Colonic mucosa (tissue), 4 donors: Measurements from ENCODE around the gene FOXL1. TPM values are rescaled to one million over a fixed set of nuclear protein-coding genes. Genes with fewer than 3 reads are reported as not detected.

Source experiments
- DNase-seq: peaks from one replicate; pipeline ENCODE4 v3.0.0-alpha.2; 2020
- H3K27ac ChIP-seq: fragments of 200-600 bp; one replicate; pipeline ENCODE4 v1.8.0; 2021
- H3K27me3 ChIP-seq: fragments of 200-600 bp; one replicate; pipeline ENCODE4 v1.8.0; 2021
- H3K36me3 ChIP-seq: fragments of 200-600 bp; one replicate; pipeline ENCODE4 v1.8.0; 2021
- H3K4me1 ChIP-seq: fragments of 200-600 bp; one replicate; pipeline ENCODE4 v1.8.0; 2021; ENCODE audit warnings: mild to moderate bottlenecking
- H3K4me3 ChIP-seq: fragments of 200-600 bp; one replicate; pipeline ENCODE4 v1.8.0; 2021
- H3K9ac ChIP-seq, 2 donors: one replicate each; pipeline ENCODE4 v1.7.0; 2013; ENCODE audit warnings: control low read depth in 2 of 2, low read depth in 2 of 2, low read length in 2 of 2
- H3K9me3 ChIP-seq: fragments of 200-600 bp; one replicate; pipeline ENCODE4 v1.8.0; 2021
- CTCF ChIP-seq: fragments of 200-600 bp; IDR thresholded peaks from one replicate; pipeline ENCODE4 v1.8.0; 2022; ENCODE audit warnings: antibody characterized with exemption, mild to moderate bottlenecking
- intact Hi-C: fragments of 100-400 bp; cut with DNase I; formaldehyde crosslinking; loops from one replicate; pipeline ENCODE4 v1.14.1; 2022
- total RNA-seq, 2 donors: library from RNA; stranded (reverse); fragmentation: NEBNext Ultra II Directional in 1 of 2; extraction: Animal tissue kit (Norgen Biotek cat#: 25700) in 1 of 2; gene quantifications; one replicate each; pipeline ENCODE4 v1.2.1, GENCODE V29; 2021
- donor health status: healthy.
- donor health status: DM: no; HTN: no; CAD: no.
- donor health status: DM: no; HTN: no; CAD: no.

Gene FOXL1
- total RNA-seq, 2 donors from 2014 or later = 2.5 to 3.2 TPM

DNA sequence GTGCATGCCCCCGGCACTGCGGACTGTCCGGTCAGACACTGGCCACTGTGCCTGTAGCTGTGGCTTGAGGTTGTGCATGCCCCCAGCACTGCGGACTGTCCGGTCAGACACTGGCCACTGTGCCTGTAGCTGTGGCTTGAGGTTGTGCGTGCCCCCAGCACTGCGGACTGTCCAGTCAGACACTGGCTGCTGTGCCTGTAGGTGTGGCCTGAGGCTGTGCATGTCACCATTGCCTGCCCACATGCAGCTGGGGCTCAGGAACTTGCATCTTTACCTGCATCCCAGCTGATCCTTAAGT lies 28.5 kb upstream of the FOXL1 start:
- intact Hi-C loops = no loop called here
- H3K36me3 ChIP-seq = peaks cover 5% of the 10 kb centered on the region
- no peaks in the 10 kb centered on the region for H3K9me3 ChIP-seq
- TF ChIP-seq CTCF = no peak
- H3K4me1 ChIP-seq = no peaks in the 10 kb centered on the region
- H3K9ac ChIP-seq = no peak overlapping the region
- H3K27me3 ChIP-seq = no peaks in the 10 kb centered on the region
- H3K27ac ChIP-seq = no peak overlapping the region
- DNase-seq = no peak
- H3K4me3 ChIP-seq = no peak overlapping the region

DNA sequence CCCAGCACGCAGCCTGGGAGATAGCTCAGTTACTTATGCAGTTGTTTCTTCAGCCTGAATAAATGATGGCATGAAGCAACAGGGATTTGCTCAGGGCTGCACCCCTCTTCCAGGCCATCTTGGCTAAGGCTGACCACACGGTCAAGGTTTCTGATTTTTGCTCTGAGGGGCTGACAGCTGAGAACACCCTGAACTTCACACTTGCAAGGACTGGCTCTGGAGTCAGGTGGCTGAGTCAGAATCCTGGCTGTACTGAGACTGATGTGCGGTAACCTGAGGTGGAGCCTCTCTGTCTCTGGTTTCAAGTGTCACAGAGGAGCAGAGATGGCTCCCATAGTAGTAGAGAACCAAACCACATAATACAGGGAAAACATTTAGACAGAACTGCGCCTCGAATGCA lies 28.1 kb upstream of the FOXL1 start:
- Histone ChIP-seq H3K9ac (no peak overlapping the region), H3K9me3 (no peaks in the 10 kb centered on the region), H3K36me3 (peaks cover 5% of the 10 kb centered on the region), H3K27me3 (no peaks in the 10 kb centered on the region), H3K4me3 (no peak overlapping the region), H3K4me1 (no peaks in the 10 kb centered on the region), H3K27ac (no peak overlapping the region)
- TF ChIP-seq CTCF = no peak
- intact Hi-C loops = no loop called here
- DNase-seq = no peak

- no peaks in the 10 kb centered on the region for H3K27me3 ChIP-seq
- H3K27ac ChIP-seq = no peak overlapping the region
- TF ChIP-seq CTCF = no peak
- no peak for DNase-seq
- no peaks in the 10 kb centered on the region for H3K9me3 ChIP-seq
- intact Hi-C loops = no loop called here
- H3K4me1 ChIP-seq = no peaks in the 10 kb centered on the region
- H3K4me3 ChIP-seq = no peak overlapping the region
- H3K9ac ChIP-seq = no peak overlapping the region
- H3K36me3 ChIP-seq = no peaks in the 10 kb centered on the region
Measured at GRCh38 chr16:86553356-86553755, 25.0 kb upstream of the FOXL1 start.

- no peak for TF ChIP-seq CTCF
- H3K27ac ChIP-seq = peak overlapping the region; percentile 63
- no peaks in the 10 kb centered on the region for H3K36me3 ChIP-seq
- intact Hi-C loops = no loop called here
- no peaks in the 10 kb centered on the region for H3K4me1 ChIP-seq
- H3K9ac ChIP-seq = peak overlapping the region; percentile 93 to 100
- no peaks in the 10 kb centered on the region for H3K9me3 ChIP-seq
- no peak for DNase-seq
- no peaks in the 10 kb centered on the region for H3K27me3 ChIP-seq
- H3K4me3 ChIP-seq = peak overlapping the region; percentile 97
Measured at GRCh38 chr16:86554599-86554916, 23.8 kb upstream of the FOXL1 start.

DNA sequence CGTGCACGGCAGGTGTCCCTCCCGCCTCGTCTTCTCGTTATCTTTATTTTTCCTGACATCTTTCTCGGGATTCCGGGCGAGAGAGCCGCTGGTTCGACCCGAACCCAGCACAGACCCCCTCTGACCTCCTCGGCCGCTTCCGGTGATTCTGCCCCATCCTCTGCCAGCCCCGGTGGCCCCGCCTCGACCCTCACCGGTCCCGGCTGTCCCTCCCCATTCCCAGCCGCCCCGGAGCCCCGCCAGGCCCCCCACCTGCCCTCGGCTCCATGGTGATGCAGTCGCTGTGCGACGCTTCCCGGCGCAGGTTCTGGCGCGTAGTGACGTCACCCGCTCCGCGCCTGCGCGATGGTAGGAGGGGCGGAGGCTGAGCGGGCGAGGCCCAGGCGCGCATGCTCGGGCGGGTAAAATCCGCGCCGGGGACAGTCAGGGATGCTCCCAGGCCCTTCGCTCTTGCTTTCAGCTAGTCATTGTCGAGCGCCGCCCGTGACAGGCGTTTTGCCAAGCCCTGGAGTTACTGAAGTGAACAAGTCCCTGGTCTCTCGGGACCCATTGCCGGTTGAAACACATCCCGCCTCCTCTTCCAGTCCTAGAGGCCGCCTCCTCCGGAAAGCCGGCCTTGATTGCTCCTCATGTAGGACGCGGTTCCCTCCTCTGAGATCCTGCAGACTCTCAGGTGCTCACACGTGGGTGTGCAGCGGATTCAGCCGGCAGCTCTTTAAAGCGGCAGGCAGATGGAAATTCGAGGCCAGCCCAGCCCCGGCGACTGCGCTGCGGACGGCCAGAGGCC lies 23.2 kb upstream of the FOXL1 start, which contains the start of gene MTHFSD:
Gene MTHFSD (minus strand): TSS at position 319 of the 787 bp plus-strand sequence. CDS start 51 bp downstream, at position 268.
- Histone ChIP-seq H3K27ac (peak within 1 kb of the TSS; percentile 63), H3K4me1 (no peaks in the 10 kb centered on the region), H3K9ac (peak within 1 kb of the TSS; percentile 93 to 100), H3K9me3 (no peaks in the 10 kb centered on the region), H3K27me3 (no peaks in the 10 kb centered on the region), H3K4me3 (peak within 1 kb of the TSS; percentile 97), H3K36me3 (no peaks in the 10 kb centered on the region)
- intact Hi-C loops = no loop called here
- peak; percentile 95 for DNase-seq
- TF ChIP-seq CTCF = no peak
